HepG2 (cell line): ENCODE results near the gene ZMYND19. TPM values are rescaled to one million over a fixed set of nuclear protein-coding genes. Genes with fewer than 3 reads are reported as not detected.

Experiments
- ARHGAP35 ChIP-seq: sonication (generic); formaldehyde crosslinking; IDR thresholded peaks from 2 replicates; pipeline ENCODE4 v1.9.0; 2022; ENCODE audit warnings: mild to moderate bottlenecking, inconsistent platforms, moderate library complexity, missing genetic modification reagents, borderline replicate concordance
- CC2D1A ChIP-seq: sonication (generic); formaldehyde crosslinking; IDR thresholded peaks from 2 replicates; pipeline ENCODE4 v1.8.1; 2023; ENCODE audit warnings: mild to moderate bottlenecking, missing genetic modification reagents
- ELF1 ChIP-seq: sonication (generic); formaldehyde crosslinking; IDR thresholded peaks from 2 replicates; pipeline ENCODE4 v1.4.0; 2020; ENCODE audit warnings: missing genetic modification reagents
- HMGA1 ChIP-seq: sonication (generic); formaldehyde crosslinking; conservative IDR thresholded peaks from 2 replicates; pipeline ENCODE4 v1.4.0; 2020; ENCODE audit warnings: missing genetic modification reagents
- HNRNPUL1 ChIP-seq: fragments of 200-400 bp; formaldehyde crosslinking; IDR thresholded peaks from 2 replicates; pipeline ENCODE4 v1.6.1; 2017; ENCODE audit warnings: low read depth, mild to moderate bottlenecking, low read length, moderate library complexity
- MXI1 ChIP-seq: IDR thresholded peaks from 3 replicates; pipeline ENCODE4 v1.6.1; 2012; ENCODE audit warnings: low read depth, low read length, inconsistent platforms, borderline replicate concordance
- PCBP2 ChIP-seq: fragments of 200-400 bp; formaldehyde crosslinking; optimal IDR thresholded peaks from 2 replicates; pipeline ENCODE3; 2018; ENCODE audit warnings: low read length, low read depth; ENCODE audit not compliant: poor library complexity, severe bottlenecking
- PITX1 ChIP-seq: sonication (generic); formaldehyde crosslinking; IDR thresholded peaks from 2 replicates; pipeline ENCODE4 v1.5.1; 2020; ENCODE audit warnings: mild to moderate bottlenecking, missing genetic modification reagents
- RAD21 ChIP-seq: fragments of 450-650 bp; formaldehyde crosslinking; IDR thresholded peaks from 2 replicates; pipeline ENCODE4 v1.5.0; 2020; ENCODE audit warnings: mild to moderate bottlenecking
- RBM39 ChIP-seq: fragments of 200-400 bp; formaldehyde crosslinking; IDR thresholded peaks from one replicate; pipeline ENCODE4 v1.6.1; 2018; ENCODE audit warnings: antibody characterized with exemption, mild to moderate bottlenecking, low read depth, low read length; ENCODE audit not compliant: poor library complexity, severe bottlenecking
- ZFY ChIP-seq: sonication (generic); formaldehyde crosslinking; IDR thresholded peaks from 2 replicates; pipeline ENCODE4 v1.4.0; 2020; ENCODE audit warnings: missing genetic modification reagents
- ZNF160 ChIP-seq: sonication (generic); formaldehyde crosslinking; IDR thresholded peaks from 2 replicates; pipeline ENCODE4 v1.8.0; 2022; ENCODE audit warnings: mild to moderate bottlenecking, inconsistent platforms, missing genetic modification reagents
- ZNF550 ChIP-seq: sonication (generic); formaldehyde crosslinking; IDR thresholded peaks from 2 replicates; pipeline ENCODE4 v1.4.0; 2020; ENCODE audit warnings: mild to moderate bottlenecking, missing genetic modification reagents, borderline replicate concordance
- ZNF792 ChIP-seq: IDR thresholded peaks from 2 replicates; pipeline ENCODE4 v1.6.1; 2016
- polyA plus RNA-seq, 8 experiments: library from polyadenylated mRNA; depleted of rRNA in 3 of 8; stranded (reverse) in 7 of 8; unstranded in 1 of 8; fragments of >200 nt; fragmentation: Illumina TruSeq in 4 of 8; extraction: Trizol in 4 of 8; gene quantifications; 2 replicates each; pipeline versions ENCODE4 v1.2.1 to v1.2.3, GENCODE V29; 2011 to 2016; ENCODE audit warnings: low read depth in 4 of 8, missing spikeins in 1 of 8, mixed read lengths in 1 of 8; ENCODE audit not compliant: insufficient read depth in 1 of 8
- total RNA-seq, 5 experiments: library from RNA; depleted of rRNA; stranded (reverse); fragments of >200 nt; fragmentation: Illumina TruSeq; extraction: Trizol; gene quantifications; 2 replicates each; pipeline ENCODE4 v1.2.3, GENCODE V29; 2016; ENCODE audit warnings: low read depth in 1 of 5
- TF ChIP-seq, protein P1 (sequence below): IDR thresholded peaks from 2 replicates; pipeline ENCODE4 v1.6.1; 2016; ENCODE audit warnings: missing genetic modification reagents, missing compliant biosample characterization
- TF ChIP-seq, protein P2 (sequence below): sonication (generic); formaldehyde crosslinking; IDR thresholded peaks from 2 replicates; pipeline ENCODE4 v1.4.0; 2020; ENCODE audit warnings: missing genetic modification reagents
- TF ChIP-seq, protein P3 (sequence below): sonication (generic); formaldehyde crosslinking; conservative IDR thresholded peaks from 2 replicates; pipeline ENCODE4 v1.4.0; 2020; ENCODE audit warnings: mild to moderate bottlenecking, missing genetic modification reagents, moderate library complexity
- TF ChIP-seq, protein P4 (sequence below): sonication (generic); formaldehyde crosslinking; IDR thresholded peaks from 2 replicates; pipeline ENCODE4 v1.5.1; 2020; ENCODE audit warnings: mild to moderate bottlenecking, missing genetic modification reagents, moderate library complexity

ZMYND19 gene
- total and polyA plus RNA-seq, 2 of the 13 experiments (the other 11 are each of a cell fraction or from before 2014, with no cell fraction given) = 21.3 to 38.7 TPM

DNA sequence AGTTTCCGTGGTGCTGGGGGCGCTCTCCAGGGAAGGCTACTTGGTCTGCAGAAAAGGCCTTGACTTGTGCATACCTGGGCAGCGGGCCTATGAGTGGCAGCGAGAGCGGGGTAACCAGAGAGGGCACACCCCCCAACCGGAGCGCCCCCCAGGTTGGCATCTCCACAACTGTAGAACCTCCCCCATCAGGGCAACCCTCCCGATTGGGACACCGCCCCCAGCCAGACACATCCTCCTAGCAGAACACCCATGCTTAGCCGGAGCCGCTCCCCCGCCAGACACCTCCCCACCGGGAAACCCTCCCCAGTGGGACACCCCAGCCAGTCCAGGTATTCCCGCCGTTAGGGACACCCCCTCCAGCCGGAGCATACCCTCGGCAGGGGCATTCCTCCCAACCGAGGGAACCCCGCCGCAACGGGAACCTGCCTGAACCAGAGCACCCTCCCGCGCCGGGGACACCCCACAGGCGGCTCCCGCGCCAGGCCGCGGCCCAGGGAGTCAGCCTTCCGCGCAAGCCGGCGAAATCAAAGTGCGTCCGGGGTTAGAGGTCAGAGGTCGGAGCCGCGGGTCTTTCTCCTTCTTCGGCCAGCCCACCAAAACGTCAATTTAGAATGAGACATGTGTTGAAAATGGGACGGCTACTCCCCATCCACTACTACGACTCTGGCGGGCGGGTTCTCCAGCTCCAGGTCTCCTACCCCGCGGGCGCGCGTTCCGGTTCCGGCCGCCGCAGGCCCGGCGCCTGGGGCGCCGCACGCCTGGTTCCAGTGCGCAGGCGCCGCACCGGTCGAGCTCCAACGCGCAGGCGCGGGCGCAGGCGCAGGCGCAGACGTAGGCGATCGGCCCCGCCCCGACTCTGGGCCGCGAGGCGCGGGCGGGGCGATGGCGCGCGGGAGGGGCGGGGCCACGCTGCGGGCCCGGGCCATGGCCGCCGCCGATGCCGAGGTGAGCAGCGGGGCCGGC lies 28.1 kb upstream of the ZMYND19 start, which contains the start of gene EHMT1 (continued):
- TF ChIP-seq ARHGAP35 (CRISPR knock-in tag) = 0 out of 2 replicates have a peak, but pooled peaks have one; percentile 27
- no peak for TF ChIP-seq CC2D1A
- peak; percentile 80; the same call in 1 of the 3 replicates for TF ChIP-seq MXI1
- TF ChIP-seq ZNF550 (CRISPR knock-in tag) = peak; percentile 38; the same call in 1 of the 2 replicates
- TF ChIP-seq, protein P1, sequence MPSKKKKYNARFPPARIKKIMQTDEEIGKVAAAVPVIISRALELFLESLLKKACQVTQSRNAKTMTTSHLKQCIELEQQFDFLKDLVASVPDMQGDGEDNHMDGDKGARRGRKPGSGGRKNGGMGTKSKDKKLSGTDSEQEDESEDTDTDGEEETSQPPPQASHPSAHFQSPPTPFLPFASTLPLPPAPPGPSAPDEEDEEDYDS = no peak
- 0 out of 2 replicates have a peak, but pooled peaks have one; percentile 22 for TF ChIP-seq ZNF792
- peak; percentile 96 for TF ChIP-seq ZFY
- peak; percentile 30; the same call in 1 of the 2 replicates for TF ChIP-seq PITX1 (CRISPR knock-in tag)
- TF ChIP-seq ELF1 (CRISPR knock-in tag) = peak; percentile 61
- no peak for TF ChIP-seq ZNF160 (CRISPR knock-in tag)
- no peak for TF ChIP-seq PCBP2
- TF ChIP-seq RBM39 = peak; percentile 49
- TF ChIP-seq HMGA1 = no peak
- TF ChIP-seq RAD21 (CRISPR knock-in tag) = peak; percentile 47
- TF ChIP-seq, protein P2, sequence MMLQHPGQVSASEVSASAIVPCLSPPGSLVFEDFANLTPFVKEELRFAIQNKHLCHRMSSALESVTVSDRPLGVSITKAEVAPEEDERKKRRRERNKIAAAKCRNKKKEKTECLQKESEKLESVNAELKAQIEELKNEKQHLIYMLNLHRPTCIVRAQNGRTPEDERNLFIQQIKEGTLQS (CRISPR knock-in tag) = no peak
- TF ChIP-seq, protein P3, sequence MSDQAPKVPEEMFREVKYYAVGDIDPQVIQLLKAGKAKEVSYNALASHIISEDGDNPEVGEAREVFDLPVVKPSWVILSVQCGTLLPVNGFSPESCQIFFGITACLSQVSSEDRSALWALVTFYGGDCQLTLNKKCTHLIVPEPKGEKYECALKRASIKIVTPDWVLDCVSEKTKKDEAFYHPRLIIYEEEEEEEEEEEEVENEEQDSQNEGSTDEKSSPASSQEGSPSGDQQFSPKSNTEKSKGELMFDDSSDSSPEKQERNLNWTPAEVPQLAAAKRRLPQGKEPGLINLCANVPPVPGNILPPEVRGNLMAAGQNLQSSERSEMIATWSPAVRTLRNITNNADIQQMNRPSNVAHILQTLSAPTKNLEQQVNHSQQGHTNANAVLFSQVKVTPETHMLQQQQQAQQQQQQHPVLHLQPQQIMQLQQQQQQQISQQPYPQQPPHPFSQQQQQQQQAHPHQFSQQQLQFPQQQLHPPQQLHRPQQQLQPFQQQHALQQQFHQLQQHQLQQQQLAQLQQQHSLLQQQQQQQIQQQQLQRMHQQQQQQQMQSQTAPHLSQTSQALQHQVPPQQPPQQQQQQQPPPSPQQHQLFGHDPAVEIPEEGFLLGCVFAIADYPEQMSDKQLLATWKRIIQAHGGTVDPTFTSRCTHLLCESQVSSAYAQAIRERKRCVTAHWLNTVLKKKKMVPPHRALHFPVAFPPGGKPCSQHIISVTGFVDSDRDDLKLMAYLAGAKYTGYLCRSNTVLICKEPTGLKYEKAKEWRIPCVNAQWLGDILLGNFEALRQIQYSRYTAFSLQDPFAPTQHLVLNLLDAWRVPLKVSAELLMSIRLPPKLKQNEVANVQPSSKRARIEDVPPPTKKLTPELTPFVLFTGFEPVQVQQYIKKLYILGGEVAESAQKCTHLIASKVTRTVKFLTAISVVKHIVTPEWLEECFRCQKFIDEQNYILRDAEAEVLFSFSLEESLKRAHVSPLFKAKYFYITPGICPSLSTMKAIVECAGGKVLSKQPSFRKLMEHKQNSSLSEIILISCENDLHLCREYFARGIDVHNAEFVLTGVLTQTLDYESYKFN (CRISPR knock-in tag) = 0 out of 2 replicates have a peak, but pooled peaks have one; percentile 16
- no peak for TF ChIP-seq HNRNPUL1
- TF ChIP-seq, protein P4, sequence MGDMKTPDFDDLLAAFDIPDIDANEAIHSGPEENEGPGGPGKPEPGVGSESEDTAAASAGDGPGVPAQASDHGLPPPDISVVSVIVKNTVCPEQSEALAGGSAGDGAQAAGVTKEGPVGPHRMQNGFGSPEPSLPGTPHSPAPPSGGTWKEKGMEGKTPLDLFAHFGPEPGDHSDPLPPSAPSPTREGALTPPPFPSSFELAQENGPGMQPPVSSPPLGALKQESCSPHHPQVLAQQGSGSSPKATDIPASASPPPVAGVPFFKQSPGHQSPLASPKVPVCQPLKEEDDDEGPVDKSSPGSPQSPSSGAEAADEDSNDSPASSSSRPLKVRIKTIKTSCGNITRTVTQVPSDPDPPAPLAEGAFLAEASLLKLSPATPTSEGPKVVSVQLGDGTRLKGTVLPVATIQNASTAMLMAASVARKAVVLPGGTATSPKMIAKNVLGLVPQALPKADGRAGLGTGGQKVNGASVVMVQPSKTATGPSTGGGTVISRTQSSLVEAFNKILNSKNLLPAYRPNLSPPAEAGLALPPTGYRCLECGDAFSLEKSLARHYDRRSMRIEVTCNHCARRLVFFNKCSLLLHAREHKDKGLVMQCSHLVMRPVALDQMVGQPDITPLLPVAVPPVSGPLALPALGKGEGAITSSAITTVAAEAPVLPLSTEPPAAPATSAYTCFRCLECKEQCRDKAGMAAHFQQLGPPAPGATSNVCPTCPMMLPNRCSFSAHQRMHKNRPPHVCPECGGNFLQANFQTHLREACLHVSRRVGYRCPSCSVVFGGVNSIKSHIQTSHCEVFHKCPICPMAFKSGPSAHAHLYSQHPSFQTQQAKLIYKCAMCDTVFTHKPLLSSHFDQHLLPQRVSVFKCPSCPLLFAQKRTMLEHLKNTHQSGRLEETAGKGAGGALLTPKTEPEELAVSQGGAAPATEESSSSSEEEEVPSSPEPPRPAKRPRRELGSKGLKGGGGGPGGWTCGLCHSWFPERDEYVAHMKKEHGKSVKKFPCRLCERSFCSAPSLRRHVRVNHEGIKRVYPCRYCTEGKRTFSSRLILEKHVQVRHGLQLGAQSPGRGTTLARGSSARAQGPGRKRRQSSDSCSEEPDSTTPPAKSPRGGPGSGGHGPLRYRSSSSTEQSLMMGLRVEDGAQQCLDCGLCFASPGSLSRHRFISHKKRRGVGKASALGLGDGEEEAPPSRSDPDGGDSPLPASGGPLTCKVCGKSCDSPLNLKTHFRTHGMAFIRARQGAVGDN (CRISPR knock-in tag) = peak; percentile 81
